Measurements from ENCODE around the gene PHGDH. TPM values are rescaled to one million over a fixed set of nuclear protein-coding genes. Genes with fewer than 3 reads are reported as not detected.
A peak's percentile ranks its signal among the peaks of the same experiment; 100 is the strongest.
"Not testable (repeated sequence)": the region's sequence is repeated elsewhere in the genome, so short reads cannot be mapped to it uniquely, and the experiment has no call there.

PHGDH gene
- polyA plus RNA-seq, 3 donors from 2014 or later: 2.6 to 3.8 TPM; not detected in 1

GRCh38 chr1:119681560-119681959 lies 30.2 kb upstream of the PHGDH start:
- Mint-ChIP-seq H3K4me1 (no peaks in the 10 kb centered on the region), H3K9me3 (no peaks in the 10 kb centered on the region), H3K36me3 (no peaks in the 10 kb centered on the region), H3K27me3 (ENCODE audit: low read depth in 3 of 3) (peaks cover 0 to 1% (median 0%) of the 10 kb centered on the region in 3 donors), H3K27ac (no peak overlapping the region), H3K4me3 (no peak overlapping the region)
- no peak for DNase-seq

- H3K27me3 Mint-ChIP-seq (ENCODE audit: low read depth in 3 of 3): peaks cover 0 to 1% (median 0%) of the 10 kb centered on the region in 3 donors
- H3K36me3 Mint-ChIP-seq: no peaks in the 10 kb centered on the region
- DNase-seq: no peak
- H3K27ac Mint-ChIP-seq: no peak overlapping the region
- H3K4me3 Mint-ChIP-seq: no peak overlapping the region
- no peaks in the 10 kb centered on the region for H3K4me1 Mint-ChIP-seq
- no peaks in the 10 kb centered on the region for H3K9me3 Mint-ChIP-seq
Measured at GRCh38 chr1:119682141-119682540, 29.6 kb upstream of the PHGDH start.

GRCh38 chr1:119683893-119684292 lies 27.8 kb upstream of the PHGDH start:
- Mint-ChIP-seq H3K27ac (no peak overlapping the region), H3K9me3 (no peaks in the 10 kb centered on the region), H3K4me1 (no peaks in the 10 kb centered on the region), H3K27me3 (ENCODE audit: low read depth in 3 of 3) (peaks cover 0 to 1% (median 0%) of the 10 kb centered on the region in 3 donors), H3K4me3 (no peak overlapping the region), H3K36me3 (no peaks in the 10 kb centered on the region)
- DNase-seq: no peak

- Mint-ChIP-seq H3K27ac (no peak overlapping the region), H3K9me3 (peaks cover 0 to 2% (median 0%) of the 10 kb centered on the region in 6 donors), H3K4me1 (no peaks in the 10 kb centered on the region), H3K4me3 (no peak overlapping the region), H3K27me3 (ENCODE audit: low read depth in 3 of 3) (peaks cover 0 to 2% (median 1%) of the 10 kb centered on the region in 3 donors), H3K36me3 (no peaks in the 10 kb centered on the region)
- no peak for DNase-seq
Measured at GRCh38 chr1:119686661-119687060, 25.1 kb upstream of the PHGDH start.

- Mint-ChIP-seq H3K4me3 (no peak overlapping the region), H3K27me3 (ENCODE audit: low read depth in 3 of 3) (peaks cover 0 to 2% (median 1%) of the 10 kb centered on the region in 3 donors), H3K36me3 (no peaks in the 10 kb centered on the region), H3K4me1 (no peaks in the 10 kb centered on the region), H3K9me3 (peaks cover 0 to 5% (median under 1%) of the 10 kb centered on the region in 6 donors), H3K27ac (no peak overlapping the region)
- DNase-seq: no peak
Measured at GRCh38 chr1:119687434-119688079, 24.2 kb upstream of the PHGDH start.

- Mint-ChIP-seq H3K27ac (no peak overlapping the region), H3K4me3 (no peak overlapping the region), H3K27me3 (ENCODE audit: low read depth in 3 of 3) (peaks cover 0 to 2% (median 1%) of the 10 kb centered on the region in 3 donors), H3K9me3 (peaks cover 0 to 5% (median 1%) of the 10 kb centered on the region in 6 donors), H3K36me3 (no peaks in the 10 kb centered on the region), H3K4me1 (no peaks in the 10 kb centered on the region)
- no peak for DNase-seq
Measured at GRCh38 chr1:119688810-119689209, 22.9 kb upstream of the PHGDH start.

GRCh38 chr1:119689511-119689910 lies 22.2 kb upstream of the PHGDH start:
- DNase-seq: no peak
- Mint-ChIP-seq H3K36me3 (peaks cover 0 to 4% (median 0%) of the 10 kb centered on the region in 3 donors), H3K27me3 (ENCODE audit: low read depth in 3 of 3) (peaks cover 0 to 2% (median 1%) of the 10 kb centered on the region in 3 donors), H3K4me3 (no peak overlapping the region), H3K9me3 (peaks cover 0 to 5% (median 1%) of the 10 kb centered on the region in 6 donors), H3K27ac (no peak overlapping the region), H3K4me1 (no peaks in the 10 kb centered on the region)

GRCh38 chr1:119696863-119697262 lies 14.9 kb upstream of the PHGDH start:
- not testable (repeated sequence) for H3K36me3 Mint-ChIP-seq, H3K27ac Mint-ChIP-seq
- peaks cover 6 to 20% (median 11%) of the 10 kb centered on the region in 6 donors for H3K9me3 Mint-ChIP-seq

GRCh38 chr1:119697598-119697997 lies 14.1 kb upstream of the PHGDH start:
- no peak overlapping the region for H3K27ac Mint-ChIP-seq
- DNase-seq: no peak
- peaks cover 1 to 7% (median 2%) of the 10 kb centered on the region in 3 donors for H3K27me3 Mint-ChIP-seq (ENCODE audit: low read depth in 3 of 3)
- no peak overlapping the region for H3K4me3 Mint-ChIP-seq
- peaks cover 0 to 5% (median 3%) of the 10 kb centered on the region in 3 donors for H3K36me3 Mint-ChIP-seq
- peaks cover 6 to 26% (median 14%) of the 10 kb centered on the region in 6 donors for H3K9me3 Mint-ChIP-seq
- H3K4me1 Mint-ChIP-seq: no peaks in the 10 kb centered on the region

More at GRCh38 chr1:119696863-119697262, 14.9 kb upstream of the PHGDH start:
- not testable (repeated sequence) for DNase-seq; H3K27me3 Mint-ChIP-seq (ENCODE audit: low read depth in 3 of 3); H3K4me1 Mint-ChIP-seq; H3K4me3 Mint-ChIP-seq

- peaks cover 1 to 12% (median 2%) of the 10 kb centered on the region in 3 donors for H3K27me3 Mint-ChIP-seq (ENCODE audit: low read depth in 3 of 3)
Measured at GRCh38 chr1:119700326-119700725, 11.4 kb upstream of the PHGDH start.

GRCh38 chr1:119701659-119702058 lies 10.1 kb upstream of the PHGDH start:
- DNase-seq: no peak
- Mint-ChIP-seq H3K4me3 (no peak overlapping the region), H3K4me1 (no peaks in the 10 kb centered on the region), H3K27me3 (ENCODE audit: low read depth in 3 of 3) (peaks cover 1 to 12% (median 2%) of the 10 kb centered on the region in 3 donors), H3K9me3 (peaks cover 4 to 32% (median 17%) of the 10 kb centered on the region in 6 donors), H3K36me3 (peaks cover 0 to 3% (median 3%) of the 10 kb centered on the region in 3 donors), H3K27ac (no peak overlapping the region)

More at GRCh38 chr1:119700326-119700725, 11.4 kb upstream of the PHGDH start:
- peaks cover 4 to 32% (median 17%) of the 10 kb centered on the region in 6 donors for H3K9me3 Mint-ChIP-seq
- H3K36me3 Mint-ChIP-seq: peaks cover 0 to 3% (median 3%) of the 10 kb centered on the region in 3 donors
- no peaks in the 10 kb centered on the region for H3K4me1 Mint-ChIP-seq
- DNase-seq: no peak
- H3K4me3 Mint-ChIP-seq: no peak overlapping the region
- H3K27ac Mint-ChIP-seq: no peak overlapping the region

GRCh38 chr1:119702384-119702783 lies 9.3 kb upstream of the PHGDH start:
- no peak for DNase-seq
- no peaks in the 10 kb centered on the region for H3K4me1 Mint-ChIP-seq
- peak overlapping the region in 1 of 5 donors; percentile 5 for H3K4me3 Mint-ChIP-seq
- no peak overlapping the region for H3K27ac Mint-ChIP-seq
- peaks cover 1 to 12% (median 2%) of the 10 kb centered on the region in 3 donors for H3K27me3 Mint-ChIP-seq (ENCODE audit: low read depth in 3 of 3)
- peaks cover 0 to 3% (median 3%) of the 10 kb centered on the region in 3 donors for H3K36me3 Mint-ChIP-seq
- H3K9me3 Mint-ChIP-seq: peaks cover 4 to 32% (median 17%) of the 10 kb centered on the region in 6 donors

GRCh38 chr1:119703666-119704450 lies 7.9 kb upstream of the PHGDH start:
- H3K4me1 Mint-ChIP-seq: no peaks in the 10 kb centered on the region
- H3K27me3 Mint-ChIP-seq (ENCODE audit: low read depth in 3 of 3): peaks cover 1 to 12% (median 2%) of the 10 kb centered on the region in 3 donors
- peaks cover 0 to 3% (median 3%) of the 10 kb centered on the region in 3 donors for H3K36me3 Mint-ChIP-seq

GRCh38 chr1:119706599-119706998 lies 5.1 kb upstream of the PHGDH start:
- Mint-ChIP-seq H3K27me3 (ENCODE audit: low read depth in 3 of 3) (peaks cover 4 to 17% (median 5%) of the 10 kb centered on the region in 3 donors), H3K9me3 (peaks cover 0 to 21% (median 8%) of the 10 kb centered on the region in 6 donors)
- DNase-seq, H3K4me1 Mint-ChIP-seq, H3K4me3 Mint-ChIP-seq, H3K27ac Mint-ChIP-seq, H3K36me3 Mint-ChIP-seq: not testable (repeated sequence)

More at GRCh38 chr1:119703666-119704450, 7.9 kb upstream of the PHGDH start:
- H3K27ac Mint-ChIP-seq: no peak overlapping the region
- H3K4me3 Mint-ChIP-seq: no peak overlapping the region
- peaks cover 4 to 32% (median 17%) of the 10 kb centered on the region in 6 donors for H3K9me3 Mint-ChIP-seq
- DNase-seq: no peak

All from immature natural killer cell (primary cell).